Measurements from ENCODE around the gene SLC22A1.
"Not testable (repeated sequence)": the region's sequence is repeated elsewhere in the genome, so short reads cannot be mapped to it uniquely, and the experiment has no call there.

Gene SLC22A1

DNA sequence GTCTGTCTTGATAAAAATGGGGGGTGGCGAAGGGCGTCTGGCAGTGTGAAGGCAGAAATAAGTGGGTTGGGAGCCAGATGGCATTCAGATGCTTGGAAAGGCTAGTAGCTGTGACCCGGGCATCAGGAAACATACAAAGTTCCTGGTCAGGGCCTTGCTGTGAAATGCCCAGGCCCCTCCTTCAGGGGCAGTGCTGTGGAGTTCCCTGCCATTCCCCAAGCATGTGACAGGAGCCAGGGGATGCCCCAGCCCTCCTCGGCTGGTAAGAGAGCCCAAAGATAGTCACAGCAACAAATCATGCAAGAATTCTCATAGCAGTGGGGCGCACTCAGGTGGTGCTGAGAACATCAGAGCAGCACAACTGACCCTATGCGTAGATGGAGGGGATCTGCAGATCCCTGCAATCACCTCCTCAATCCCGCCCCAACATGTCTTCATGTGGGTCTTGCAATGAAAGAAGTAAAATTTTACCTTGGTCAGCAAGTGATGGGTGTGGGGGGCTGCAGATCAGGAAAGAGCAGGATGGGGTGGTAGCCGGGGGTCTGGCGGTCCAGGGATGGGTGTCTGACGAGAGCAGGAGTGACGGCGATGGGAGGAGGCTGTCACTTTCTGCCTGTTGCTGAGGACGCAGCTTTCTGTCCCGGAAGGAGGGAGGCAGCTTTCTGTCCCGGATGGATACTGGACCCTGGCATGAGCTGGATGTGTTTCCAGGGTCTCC, 39.5 kb downstream of the SLC22A1 start:
- H3K27ac Mint-ChIP-seq: no peak overlapping the region
- no peaks in the 10 kb centered on the region for H3K9me3 Mint-ChIP-seq
- H3K27me3 Mint-ChIP-seq: peaks cover 4% of the 10 kb centered on the region
- no peak overlapping the region for H3K4me3 Mint-ChIP-seq
- no peaks in the 10 kb centered on the region for H3K36me3 Mint-ChIP-seq (ENCODE audit: low read depth)
- no peaks in the 10 kb centered on the region for H3K4me1 Mint-ChIP-seq (ENCODE audit: low read depth)

DNA sequence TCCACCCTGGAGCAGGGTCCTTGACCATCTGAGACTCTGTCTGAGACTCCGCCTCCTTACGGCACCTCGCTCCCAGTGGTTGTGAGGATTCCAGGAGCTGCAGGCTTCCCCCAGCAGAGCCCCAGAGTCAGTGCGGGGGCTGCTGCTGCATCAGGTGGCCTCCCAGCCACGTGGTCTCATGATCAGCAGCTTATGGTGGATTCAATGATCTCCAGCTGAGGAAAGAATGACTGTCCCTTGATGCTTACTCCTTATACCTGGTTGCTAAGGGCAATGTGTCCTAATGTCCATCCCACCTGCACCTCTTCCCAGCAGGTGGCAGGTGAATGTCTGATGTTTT, 40.0 kb downstream of the SLC22A1 start:
- Mint-ChIP-seq H3K4me3 (no peak overlapping the region), H3K4me1 (ENCODE audit: low read depth) (no peaks in the 10 kb centered on the region), H3K27me3 (peaks cover 4% of the 10 kb centered on the region), H3K27ac (no peak overlapping the region), H3K36me3 (ENCODE audit: low read depth) (no peaks in the 10 kb centered on the region), H3K9me3 (no peaks in the 10 kb centered on the region)

DNA sequence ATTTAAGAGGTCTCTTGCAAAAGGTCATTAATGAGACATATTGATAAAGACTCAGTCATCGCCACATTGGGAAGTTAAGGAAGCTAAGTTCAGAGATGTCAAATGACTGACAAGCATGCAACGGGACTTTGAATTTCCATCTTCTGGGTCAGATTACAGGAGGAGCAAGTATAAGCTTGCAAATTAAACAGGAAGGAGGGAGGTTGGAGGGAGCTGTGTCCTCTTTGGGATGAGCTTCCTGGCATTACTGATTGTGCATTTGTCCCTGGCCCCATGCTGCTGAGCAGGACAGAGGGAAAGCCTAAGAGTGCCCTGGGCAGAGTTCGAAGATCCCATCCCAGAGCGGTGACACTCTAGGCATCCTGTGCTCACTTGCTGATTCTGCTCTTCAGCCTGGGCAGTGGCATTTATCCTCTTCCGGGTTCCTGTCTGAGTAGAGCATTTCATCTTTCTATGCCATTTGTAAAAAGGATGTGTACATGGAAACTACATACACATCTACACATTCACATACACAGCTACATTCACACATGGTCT, 40.5 kb downstream of the SLC22A1 start:
- H3K4me1 Mint-ChIP-seq (ENCODE audit: low read depth): no peaks in the 10 kb centered on the region
- peaks cover 4% of the 10 kb centered on the region for H3K27me3 Mint-ChIP-seq

DNA sequence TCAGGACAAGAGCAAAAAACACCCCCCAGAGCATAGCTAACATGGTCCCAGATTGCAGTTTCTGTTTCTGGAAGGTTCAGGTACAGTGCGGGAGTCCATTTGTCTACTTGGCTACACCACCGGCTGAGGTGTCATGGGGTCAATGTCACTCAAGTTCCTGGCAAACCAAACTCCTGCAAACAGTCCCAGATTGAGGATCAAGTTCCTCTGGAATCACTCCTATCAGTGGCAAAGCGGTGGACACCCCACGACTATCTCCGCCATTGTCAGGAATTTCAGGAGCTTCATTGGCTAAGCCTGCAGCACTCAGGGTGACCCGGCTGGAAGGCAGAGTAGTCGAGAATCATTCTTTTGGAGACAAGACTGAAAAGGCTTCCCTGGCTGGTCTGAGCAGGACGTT, 41.8 kb downstream of the SLC22A1 start:
- Mint-ChIP-seq H3K4me1 (ENCODE audit: low read depth) (no peaks in the 10 kb centered on the region), H3K9me3 (no peaks in the 10 kb centered on the region), H3K27me3 (peaks cover 4% of the 10 kb centered on the region), H3K4me3 (no peak overlapping the region), H3K36me3 (ENCODE audit: low read depth) (no peaks in the 10 kb centered on the region), H3K27ac (no peak overlapping the region)

More for the DNA sequence above, 40.5 kb downstream of the SLC22A1 start:
- Mint-ChIP-seq H3K9me3 (no peaks in the 10 kb centered on the region), H3K4me3 (no peak overlapping the region), H3K36me3 (ENCODE audit: low read depth) (no peaks in the 10 kb centered on the region), H3K27ac (no peak overlapping the region)

GRCh38 chr6:160163912-160164311, 42.3 kb downstream of the SLC22A1 start:
- no peak overlapping the region for H3K4me3 Mint-ChIP-seq
- H3K4me1 Mint-ChIP-seq (ENCODE audit: low read depth): no peaks in the 10 kb centered on the region
- H3K27me3 Mint-ChIP-seq: peaks cover 4% of the 10 kb centered on the region
- H3K9me3 Mint-ChIP-seq: no peaks in the 10 kb centered on the region
- no peaks in the 10 kb centered on the region for H3K36me3 Mint-ChIP-seq (ENCODE audit: low read depth)
- H3K27ac Mint-ChIP-seq: no peak overlapping the region

DNA sequence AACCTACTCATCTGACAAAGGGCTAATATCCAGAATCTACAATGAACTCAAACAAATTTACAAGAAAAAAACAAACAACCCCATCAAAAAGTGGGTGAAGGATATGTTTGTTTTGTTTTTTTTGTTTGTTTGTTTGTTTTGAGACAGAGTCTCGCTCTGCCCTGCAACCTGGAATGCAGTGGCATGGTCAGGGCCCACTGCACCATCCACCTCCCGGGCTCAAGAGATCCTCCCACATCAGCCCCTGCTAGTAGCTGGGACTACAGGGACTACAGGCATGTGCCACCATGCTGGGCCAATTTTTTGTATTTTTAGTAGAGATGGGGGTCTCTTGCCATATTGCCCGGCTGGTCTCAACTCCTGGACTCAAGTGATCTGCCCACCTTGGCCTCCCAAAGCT, 44.3 kb downstream of the SLC22A1 start:
- H3K9me3 Mint-ChIP-seq; H3K4me1 Mint-ChIP-seq (ENCODE audit: low read depth); H3K27ac Mint-ChIP-seq; H3K4me3 Mint-ChIP-seq; H3K36me3 Mint-ChIP-seq (ENCODE audit: low read depth); H3K27me3 Mint-ChIP-seq: not testable (repeated sequence)

DNA sequence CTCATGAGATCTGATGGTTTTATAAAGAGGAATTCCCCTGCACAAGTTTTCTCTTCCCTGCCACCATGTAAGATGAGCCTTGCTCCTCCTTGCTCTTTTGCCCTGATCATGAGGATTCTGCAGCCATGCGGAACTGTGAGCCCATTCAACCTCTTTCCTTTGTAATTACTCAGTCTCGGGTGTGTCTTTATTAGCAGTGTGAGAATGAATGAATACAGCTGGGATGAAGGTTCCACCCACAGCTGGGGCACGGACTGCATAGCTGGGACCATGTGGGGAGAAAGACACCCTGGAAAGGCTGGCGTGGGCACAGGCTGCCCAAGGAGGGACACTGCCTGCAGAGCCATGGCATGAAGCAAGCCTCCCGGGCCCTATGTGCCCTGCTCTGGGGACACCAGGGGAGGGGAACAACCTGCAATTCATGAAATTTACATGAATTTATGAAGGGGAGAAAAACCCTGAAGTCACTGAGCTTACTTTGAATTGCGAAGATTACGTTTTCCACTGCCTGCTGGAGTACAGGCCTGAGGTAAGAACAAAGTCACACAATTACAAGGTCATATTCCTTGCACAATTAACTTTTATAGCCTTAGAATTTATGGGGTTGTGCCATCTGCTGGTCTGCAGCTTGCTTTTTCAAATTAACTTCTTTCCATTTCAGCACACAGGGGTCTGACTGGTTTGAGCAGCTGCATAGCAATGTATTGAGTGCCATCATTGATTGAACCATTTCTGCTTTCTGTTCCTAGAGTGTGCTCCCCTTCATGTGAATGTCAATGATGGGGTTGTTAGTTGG, 46.2 kb downstream of the SLC22A1 start:
- H3K4me1 Mint-ChIP-seq (ENCODE audit: low read depth): no peaks in the 10 kb centered on the region
- no peak overlapping the region for H3K4me3 Mint-ChIP-seq
- no peak overlapping the region for H3K27ac Mint-ChIP-seq
- no peaks in the 10 kb centered on the region for H3K36me3 Mint-ChIP-seq (ENCODE audit: low read depth)
- H3K9me3 Mint-ChIP-seq: no peaks in the 10 kb centered on the region
- H3K27me3 Mint-ChIP-seq: peaks cover 19% of the 10 kb centered on the region

- no peaks in the 10 kb centered on the region for H3K9me3 Mint-ChIP-seq
- no peak overlapping the region for H3K4me3 Mint-ChIP-seq
- H3K36me3 Mint-ChIP-seq (ENCODE audit: low read depth): no peaks in the 10 kb centered on the region
- no peak overlapping the region for H3K27ac Mint-ChIP-seq
- peaks cover 24% of the 10 kb centered on the region for H3K27me3 Mint-ChIP-seq
- H3K4me1 Mint-ChIP-seq (ENCODE audit: low read depth): no peaks in the 10 kb centered on the region
These were observed 48.5 kb downstream of the SLC22A1 start for GRCh38 chr6:160170018-160170680.

DNA sequence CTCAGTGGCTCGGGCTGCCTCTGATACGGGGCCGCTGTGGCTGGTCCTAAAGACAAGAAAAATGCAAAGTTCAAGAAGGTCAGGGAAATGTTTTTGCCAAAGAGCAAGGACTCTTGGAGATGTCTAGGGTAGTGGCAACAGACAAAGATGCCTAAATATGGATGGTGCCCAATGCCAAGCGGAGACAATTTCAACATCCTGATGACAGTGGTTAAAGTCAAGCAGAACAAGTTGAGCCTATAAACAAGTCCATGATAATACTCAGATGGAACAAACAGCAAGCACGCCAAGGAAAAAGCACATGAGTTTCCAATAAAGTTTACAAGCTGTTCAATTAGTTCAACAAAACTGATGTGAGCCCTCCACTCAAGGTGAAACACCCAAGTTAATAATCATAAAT, 51.1 kb downstream of the SLC22A1 start:
- Mint-ChIP-seq H3K36me3 (ENCODE audit: low read depth) (no peaks in the 10 kb centered on the region), H3K27me3 (peaks cover 33% of the 10 kb centered on the region), H3K4me3 (no peak overlapping the region), H3K9me3 (no peaks in the 10 kb centered on the region), H3K4me1 (ENCODE audit: low read depth) (no peaks in the 10 kb centered on the region), H3K27ac (no peak overlapping the region)

- Mint-ChIP-seq H3K27ac (no peak overlapping the region), H3K36me3 (ENCODE audit: low read depth) (no peaks in the 10 kb centered on the region), H3K9me3 (no peaks in the 10 kb centered on the region), H3K27me3 (peaks cover 36% of the 10 kb centered on the region), H3K4me1 (ENCODE audit: low read depth) (no peaks in the 10 kb centered on the region), H3K4me3 (no peak overlapping the region)
These were observed 52.4 kb downstream of the SLC22A1 start for GRCh38 chr6:160173806-160174527.

GRCh38 chr6:160174681-160175080, 53.1 kb downstream of the SLC22A1 start:
- no peak overlapping the region for H3K27ac Mint-ChIP-seq
- no peak overlapping the region for H3K4me3 Mint-ChIP-seq
- H3K4me1 Mint-ChIP-seq (ENCODE audit: low read depth): no peaks in the 10 kb centered on the region
- peaks cover 36% of the 10 kb centered on the region for H3K27me3 Mint-ChIP-seq
- H3K36me3 Mint-ChIP-seq (ENCODE audit: low read depth): no peaks in the 10 kb centered on the region
- no peaks in the 10 kb centered on the region for H3K9me3 Mint-ChIP-seq

GRCh38 chr6:160177220-160177619, 55.6 kb downstream of the SLC22A1 start:
- peaks cover 37% of the 10 kb centered on the region for H3K27me3 Mint-ChIP-seq
- no peaks in the 10 kb centered on the region for H3K9me3 Mint-ChIP-seq
- no peaks in the 10 kb centered on the region for H3K4me1 Mint-ChIP-seq (ENCODE audit: low read depth)
- H3K4me3 Mint-ChIP-seq: no peak overlapping the region
- H3K27ac Mint-ChIP-seq: no peak overlapping the region
- no peaks in the 10 kb centered on the region for H3K36me3 Mint-ChIP-seq (ENCODE audit: low read depth)

DNA sequence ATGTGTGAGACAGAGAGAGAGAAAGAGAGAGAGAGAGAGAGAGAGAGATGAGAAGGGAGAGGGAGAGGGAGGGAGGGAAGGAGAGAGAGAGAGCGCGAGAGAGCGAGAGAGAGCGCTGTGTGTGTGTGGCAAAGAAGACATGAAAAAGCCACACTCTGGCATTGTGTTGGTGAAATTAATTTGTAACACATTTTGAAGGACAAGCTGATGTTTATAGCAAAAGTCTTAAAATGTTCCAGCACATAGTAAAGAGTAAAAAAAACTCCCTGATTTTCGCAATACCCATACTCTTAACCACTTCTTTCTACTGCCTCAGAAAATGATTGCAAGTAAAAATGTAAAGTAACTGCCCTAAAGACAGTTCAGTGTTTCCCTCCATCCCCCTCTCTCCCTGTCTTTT, 56.7 kb downstream of the SLC22A1 start:
- H3K9me3 Mint-ChIP-seq: no peaks in the 10 kb centered on the region
- H3K4me3 Mint-ChIP-seq: no peak overlapping the region
- no peaks in the 10 kb centered on the region for H3K4me1 Mint-ChIP-seq (ENCODE audit: low read depth)
- H3K27ac Mint-ChIP-seq: no peak overlapping the region
- no peaks in the 10 kb centered on the region for H3K36me3 Mint-ChIP-seq (ENCODE audit: low read depth)
- H3K27me3 Mint-ChIP-seq: peaks cover 27% of the 10 kb centered on the region

GRCh38 chr6:160180706-160181105, 59.1 kb downstream of the SLC22A1 start:
- Mint-ChIP-seq H3K9me3 (no peaks in the 10 kb centered on the region), H3K27me3 (peaks cover 33% of the 10 kb centered on the region), H3K4me1 (ENCODE audit: low read depth) (no peaks in the 10 kb centered on the region), H3K36me3 (ENCODE audit: low read depth) (no peaks in the 10 kb centered on the region), H3K4me3 (no peak overlapping the region), H3K27ac (no peak overlapping the region)

- Mint-ChIP-seq H3K27ac (no peak overlapping the region), H3K27me3 (peaks cover 9% of the 10 kb centered on the region), H3K36me3 (ENCODE audit: low read depth) (peaks cover 6% of the 10 kb centered on the region), H3K9me3 (peaks cover 14% of the 10 kb centered on the region), H3K4me1 (ENCODE audit: low read depth) (no peaks in the 10 kb centered on the region), H3K4me3 (no peak overlapping the region)
These were observed 67.2 kb downstream of the SLC22A1 start for GRCh38 chr6:160188773-160189172.
